HCT116 (cell line): ENCODE measurements around the gene ZNFX1. TPM values are rescaled to one million over a fixed set of nuclear protein-coding genes. Genes with fewer than 3 reads are reported as not detected.

Experiments used
- ATAC-seq: fragments of 200-7000 bp; cut with Tn5 transposase; 2 replicates; pipeline ENCODE4 v1.9.1; 2020; ENCODE audit warnings: mild to moderate bottlenecking, moderate library complexity
- BruUV-seq: library from RNA; stranded (reverse); fragments of 400-500 nt; replicated peaks from 2 replicates; lab custom pipeline; 2021; lab: Mats Ljungman, UMichigan
- CTCF ChIA-PET: fragments of 300-600 bp; sonication (Branson Sonifier 250); formaldehyde crosslinking; loops from one replicate; lab custom pipeline; 2021; ENCODE audit warnings: antibody characterized with exemption; lab: Charles Lee
- POLR2A ChIA-PET: fragments of 300-600, 350-600 bp; sonication (Branson Sonifier 250); formaldehyde crosslinking; loops from one replicate; lab custom pipeline; 2021; ENCODE audit warnings: antibody characterized with exemption; lab: Charles Lee
- RAD21 ChIA-PET, 2 experiments: fragments of 300-600 bp; sonication (Branson Sonifier 250); formaldehyde crosslinking; loops; one replicate each; lab custom pipeline; 2023; ENCODE audit warnings: low total read pairs in 2 of 2; ENCODE audit not compliant: uncharacterized antibody in 2 of 2, unreplicated experiment in 2 of 2, low non-redundant PET in 1 of 2; lab: Charles Lee
- DNase-seq: peaks from one replicate; pipeline ENCODE4 v3.0.0-alpha.2; 2010; ENCODE audit warnings: low read depth, low spot score
- H2AFZ ChIP-seq: fragments of 200-600 bp; shearing (Covaris generic), sonication (generic); 2 replicates; pipeline ENCODE4 v1.6.1; 2017; ENCODE audit warnings: low read depth, mixed run types, mixed read lengths, antibody characterized with exemption, low read length; ENCODE audit not compliant: poor library complexity, severe bottlenecking
- H3K27ac ChIP-seq: 2 replicates; pipeline ENCODE4 v1.5.1; 2012; ENCODE audit warnings: low read depth, low read length
- H3K27me3 ChIP-seq: fragments of 200-600 bp; sonication (generic); 2 replicates; pipeline ENCODE4 v1.6.1; 2016; ENCODE audit warnings: mixed run types, low read length, mixed read lengths; ENCODE audit not compliant: insufficient read depth
- H3K36me3 ChIP-seq, 2 experiments: fragments of 200-500 bp in 1 of 2; fragments of 200-600 bp in 1 of 2; sonication (Bioruptor generic) in 1 of 2; sonication (generic) in 1 of 2; 2 replicates each; pipeline versions ENCODE4 v1.5.1 to v1.6.1; 2014 to 2016; ENCODE audit warnings: low read length in 2 of 2, inconsistent platforms in 1 of 2, mixed read lengths in 1 of 2, mixed run types in 1 of 2; ENCODE audit not compliant: insufficient read depth in 2 of 2, control insufficient read depth in 1 of 2
- H3K4me1 ChIP-seq, 2 experiments: fragments of 200-600 bp in 1 of 2; sonication (generic) in 1 of 2; 2 replicates each; pipeline versions ENCODE4 v1.5.1 to v1.6.1; 2012 to 2017; ENCODE audit warnings: low read length in 2 of 2, inconsistent platforms in 1 of 2, mild to moderate bottlenecking in 1 of 2, mixed read lengths in 1 of 2, mixed run types in 1 of 2, moderate library complexity in 1 of 2; ENCODE audit not compliant: insufficient read depth in 2 of 2, control insufficient read depth in 1 of 2
- H3K4me2 ChIP-seq: fragments of 200-600 bp; sonication (generic); 2 replicates; pipeline ENCODE4 v1.6.1; 2017; ENCODE audit warnings: mixed run types, low read length, mixed read lengths
- H3K4me3 ChIP-seq, 2 experiments: fragments of 200-600 bp in 1 of 2; sonication (generic) in 1 of 2; replicated peaks in 1 of 2; 2 replicates each; pipeline ENCODE4 v1.5.1; 2011 to 2016; ENCODE audit warnings: low read length in 2 of 2, control low read depth in 1 of 2, low read depth in 1 of 2, mild to moderate bottlenecking in 1 of 2, mixed read lengths in 1 of 2, mixed run types in 1 of 2
- H3K79me2 ChIP-seq: fragments of 200-600 bp; sonication (generic); 2 replicates; pipeline ENCODE4 v1.6.1; 2017; ENCODE audit warnings: mild to moderate bottlenecking, mixed run types, low read length, moderate library complexity, mixed read lengths; ENCODE audit not compliant: insufficient read depth
- H3K9ac ChIP-seq: fragments of 200-600 bp; sonication (generic); 2 replicates; pipeline ENCODE4 v1.6.1; 2016; ENCODE audit warnings: low read length, mixed read lengths
- H3K9me2 ChIP-seq: fragments of 200-600 bp; sonication (generic), shearing (Covaris generic); 2 replicates; pipeline ENCODE4 v1.6.1; 2017; ENCODE audit warnings: mixed run types, mild to moderate bottlenecking, moderate library complexity; ENCODE audit not compliant: insufficient read depth
- H3K9me3 ChIP-seq, 2 experiments: fragments of 200-500 bp in 1 of 2; fragments of 200-600 bp in 1 of 2; sonication (Bioruptor generic) in 1 of 2; sonication (generic) in 1 of 2; 2 replicates each; pipeline ENCODE4 v1.6.1; 2014 to 2017; ENCODE audit warnings: low read length in 2 of 2, mixed read lengths in 2 of 2, inconsistent platforms in 1 of 2, low read depth in 1 of 2, mild to moderate bottlenecking in 1 of 2, mixed run types in 1 of 2, moderate library complexity in 1 of 2; ENCODE audit not compliant: control insufficient read depth in 1 of 2, insufficient read depth in 1 of 2
- H4K20me1 ChIP-seq: fragments of 200-600 bp; sonication (generic), shearing (Covaris generic); 2 replicates; pipeline ENCODE4 v1.6.1; 2017; ENCODE audit warnings: mixed run types, mild to moderate bottlenecking, moderate library complexity; ENCODE audit not compliant: insufficient read depth
- ATF3 ChIP-seq: IDR thresholded peaks from 2 replicates; pipeline ENCODE4 v1.6.1; 2012
- CBX3 ChIP-seq: IDR thresholded peaks from 2 replicates; pipeline ENCODE4 v1.6.1; 2012; ENCODE audit warnings: low read depth
- CEBPB ChIP-seq: IDR thresholded peaks from 2 replicates; pipeline ENCODE4 v1.6.1; 2012; ENCODE audit warnings: low read depth
- EGR1 ChIP-seq: IDR thresholded peaks from 2 replicates; pipeline ENCODE4 v1.6.1; 2012; ENCODE audit warnings: low read depth
- EZH2 ChIP-seq: fragments of 200-600 bp; sonication (generic); IDR thresholded peaks from 2 replicates; pipeline ENCODE4 v1.6.1; 2017; ENCODE audit warnings: antibody characterized with exemption, mixed run types
- EZH2phosphoT487 ChIP-seq: fragments of 200-600 bp; IDR thresholded peaks from 2 replicates; pipeline ENCODE4 v1.6.1; 2018; ENCODE audit warnings: antibody characterized with exemption, borderline replicate concordance
- JUND ChIP-seq: IDR thresholded peaks from 2 replicates; pipeline ENCODE4 v1.6.1; 2012
- POLR2A ChIP-seq: IDR thresholded peaks from 2 replicates; pipeline ENCODE4 v1.7.0; 2011; ENCODE audit warnings: borderline replicate concordance; ENCODE audit not compliant: insufficient read depth, insufficient read length; ENCODE audit errors: extremely low read depth
- POLR2AphosphoS5 ChIP-seq: IDR thresholded peaks from 2 replicates; pipeline ENCODE4 v1.6.1; 2011; ENCODE audit warnings: mild to moderate bottlenecking, low read depth, low read length, moderate library complexity
- RAD21 ChIP-seq: IDR thresholded peaks from 2 replicates; pipeline ENCODE4 v1.6.1; 2012; ENCODE audit warnings: low read depth, mild to moderate bottlenecking
- SIN3A ChIP-seq: IDR thresholded peaks from 2 replicates; pipeline ENCODE4 v1.6.1; 2012; ENCODE audit warnings: low read depth
- SRF ChIP-seq: IDR thresholded peaks from 2 replicates; pipeline ENCODE4 v1.6.1; 2012; ENCODE audit warnings: low read depth
- TCF7L2 ChIP-seq: IDR thresholded peaks from 2 replicates; pipeline ENCODE4 v1.7.0; 2011; ENCODE audit warnings: borderline replicate concordance, inconsistent platforms; ENCODE audit not compliant: insufficient read depth, insufficient read length; ENCODE audit errors: extremely low read depth
- YY1 ChIP-seq: IDR thresholded peaks from 2 replicates; pipeline ENCODE4 v1.6.1; 2011; ENCODE audit warnings: low read length, low read depth, moderate library complexity, mild to moderate bottlenecking; ENCODE audit not compliant: insufficient replicate concordance; ENCODE audit errors: extremely low read depth
- ZFX ChIP-seq: fragments of 450-650 bp; IDR thresholded peaks from 2 replicates; pipeline ENCODE4 v1.6.1; 2017
- intact Hi-C: fragments of 100-400 bp; cut with micrococcal nuclease; formaldehyde crosslinking; loops from 2 replicates; pipeline ENCODE4 v1.10.0; 2022
- total RNA-seq: library from RNA; stranded (reverse); gene quantifications from one replicate; pipeline ENCODE4 v1.2.1, GENCODE V29; 2021; ENCODE audit not compliant: unreplicated experiment

Gene ZNFX1
- total RNA-seq, 1 experiment from 2014 or later: 24.1 TPM

GRCh38 chr20:49281059-49281912 is 3.4 kb upstream of the ZNFX1 start:
- ATAC-seq (no peak), DNase-seq (no peak)
- RAD21 ChIA-PET: interaction anchor here in 1 of 2 experiments (0.5 kb wide), 1 partner anchor 252 kb away, joined by 3 read pairs; no protein-coding TSS in a partner anchor
- Histone ChIP-seq H3K4me1 (peaks cover 33 to 71% of the 10 kb centered on the region in 2 experiments), H3K27me3 (no peaks in the 10 kb centered on the region), H3K9me2 (no peaks in the 10 kb centered on the region), H3K4me3 (peak overlapping the region; percentile 79 to 91; a peak in 3 of 4 replicates), H2AFZ (no peak overlapping the region), H3K4me2 (peak overlapping the region; percentile 92), H3K27ac (peak overlapping the region; percentile 96), H3K79me2 (peaks cover 94% of the 10 kb centered on the region), H3K36me3 (peaks cover 64 to 75% of the 10 kb centered on the region in 2 experiments), H3K9me3 (no peaks in the 10 kb centered on the region), H3K9ac (peak overlapping the region; percentile 98), H4K20me1 (peaks cover 66% of the 10 kb centered on the region)
- intact Hi-C loops: no loop called here
- POLR2A ChIA-PET: interaction anchor here (1.4 to 2.9 kb wide), 2 partner anchors 11 to 40 kb away, joined by 9 to 10 read pairs; no protein-coding TSS in a partner anchor
- no peak for TF ChIP-seq POLR2A
- 0 out of 2 replicates have a peak, but pooled peaks have one; percentile 6 for TF ChIP-seq CEBPB
- no peak for TF ChIP-seq EZH2phosphoT487
- no peak for TF ChIP-seq ATF3
- TF ChIP-seq POLR2AphosphoS5: peak; percentile 50
- no peak for TF ChIP-seq YY1
- 0 out of 2 replicates have a peak, but pooled peaks have one; percentile 26 for TF ChIP-seq SIN3A
- no peak for TF ChIP-seq SRF
- no peak for TF ChIP-seq EZH2
- no peak for TF ChIP-seq CBX3
- TF ChIP-seq RAD21: no peak
- TF ChIP-seq TCF7L2: no peak
- 0 out of 2 replicates have a peak, but pooled peaks have one; percentile 29 for TF ChIP-seq JUND
- TF ChIP-seq EGR1: no peak
- no peak for TF ChIP-seq ZFX
- CTCF ChIA-PET: no interaction called here
- no TSS peak for BruUV-seq
